B cell (primary cell): ENCODE results near the gene ADAMTS17. TPM values are rescaled to one million over a fixed set of nuclear protein-coding genes. Genes with fewer than 3 reads are reported as not detected.

Source experiments
- ATAC-seq: fragments of 200-7000 bp; cut with Tn5 transposase; one replicate; pipeline ENCODE4 v1.10.0; 2021; ENCODE audit warnings: low read depth, mild to moderate bottlenecking, moderate number of reproducible peaks, moderate library complexity
- CTCF ChIA-PET: fragments of 350-600 bp; sonication (Branson Sonifier 250); formaldehyde crosslinking; loops from one replicate; lab custom pipeline; 2021; ENCODE audit warnings: antibody characterized with exemption, inconsistent platforms; lab: Charles Lee
- POLR2A ChIA-PET: fragments of 350-600 bp; sonication (Branson Sonifier 250); formaldehyde crosslinking; loops from one replicate; lab custom pipeline; 2021; ENCODE audit warnings: antibody characterized with exemption; lab: Charles Lee
- DNase-seq: peaks from one replicate; pipeline ENCODE4 v3.0.0; 2013
- H2AFZ ChIP-seq: 2 replicates; pipeline ENCODE4 v1.6.1; 2012; ENCODE audit warnings: mild to moderate bottlenecking, low read depth, low read length; ENCODE audit not compliant: insufficient read depth, poor library complexity, severe bottlenecking
- H3K27ac ChIP-seq, 2 donors: 1 replicate in 1 of 2; 2 replicates in 1 of 2; pipeline ENCODE4 v1.5.1; 2012 to 2013; ENCODE audit warnings: low read length in 2 of 2, mild to moderate bottlenecking in 2 of 2, moderate library complexity in 1 of 2
- H3K27me3 ChIP-seq, 4 experiments: fragments of 200-600 bp in 1 of 4; sonication (generic) in 1 of 4; replicated peaks in 1 of 4; 1 replicate in 2 of 4; 2 replicates in 2 of 4; pipeline versions ENCODE4 v1.6.1 to v1.7.0; 2013 to 2016; ENCODE audit warnings: low read length in 3 of 4, mild to moderate bottlenecking in 2 of 4, mixed read lengths in 1 of 4, moderate library complexity in 1 of 4; ENCODE audit not compliant: insufficient read depth in 4 of 4, control insufficient read depth in 3 of 4; ENCODE audit errors: control extremely low read depth in 1 of 4
- H3K36me3 ChIP-seq, 2 experiments: replicated peaks in 1 of 2; 1 replicate in 1 of 2; 2 replicates in 1 of 2; pipeline versions ENCODE4 v1.6.1 to v1.7.1; 2013; ENCODE audit warnings: low read length in 1 of 2; ENCODE audit not compliant: insufficient read depth in 2 of 2, control insufficient read depth in 1 of 2; ENCODE audit errors: control extremely low read depth in 1 of 2, extremely low read depth in 1 of 2
- H3K4me1 ChIP-seq, 2 donors: fragments of 200-600 bp in 1 of 2; sonication (generic) in 1 of 2; 1 replicate in 1 of 2; 2 replicates in 1 of 2; pipeline versions ENCODE4 v1.5.1 to v1.6.1; 2013 to 2017; ENCODE audit warnings: low read length in 2 of 2; ENCODE audit not compliant: control insufficient read depth in 2 of 2, insufficient read depth in 2 of 2
- H3K4me2 ChIP-seq: replicated peaks from 2 replicates; pipeline ENCODE3; 2012; ENCODE audit warnings: mild to moderate bottlenecking, low read depth, low read length; ENCODE audit not compliant: poor library complexity, severe bottlenecking
- H3K4me3 ChIP-seq, 5 experiments: fragments of 200-600 bp in 1 of 5; sonication (generic) in 1 of 5; 1 replicate in 3 of 5; 2 replicates in 2 of 5; pipeline versions ENCODE4 v1.5.1 to v1.7.0; 2011 to 2016; ENCODE audit warnings: low read length in 4 of 5, mild to moderate bottlenecking in 4 of 5, low read depth in 2 of 5, control low read depth in 1 of 5, moderate library complexity in 1 of 5; ENCODE audit not compliant: insufficient read depth in 1 of 5; ENCODE audit errors: control extremely low read depth in 1 of 5, extremely low read depth in 1 of 5
- H3K79me2 ChIP-seq: fragments of 200-600 bp; sonication (generic); one replicate; pipeline ENCODE4 v1.6.0; 2016; ENCODE audit warnings: low read length; ENCODE audit not compliant: control insufficient read depth, insufficient read depth
- H3K9ac ChIP-seq: fragments of 200-600 bp; sonication (generic); 2 replicates; pipeline ENCODE4 v1.6.1; 2017; ENCODE audit warnings: mild to moderate bottlenecking, low read length, moderate library complexity
- H3K9me3 ChIP-seq, 3 donors: one replicate each; pipeline versions ENCODE4 v1.6.1 to v1.7.1; 2013; ENCODE audit warnings: low read length in 2 of 3; ENCODE audit not compliant: control insufficient read depth in 2 of 3, insufficient read depth in 1 of 3; ENCODE audit errors: control extremely low read depth in 1 of 3
- H4K20me1 ChIP-seq: 2 replicates; pipeline ENCODE4 v1.6.0; 2012; ENCODE audit warnings: mild to moderate bottlenecking, low read length; ENCODE audit not compliant: insufficient read depth, control insufficient read depth, poor library complexity, severe bottlenecking
- H3K27ac Mint-ChIP-seq: one replicate; pipeline ENCODE4 v1.8.0; 2021; ENCODE audit warnings: mixed read lengths
- H3K27me3 Mint-ChIP-seq: one replicate; pipeline ENCODE4 v1.8.0; 2021; ENCODE audit warnings: mixed read lengths
- H3K4me1 Mint-ChIP-seq: one replicate; pipeline ENCODE4 v1.8.0; 2021; ENCODE audit warnings: mixed read lengths
- H3K4me3 Mint-ChIP-seq: one replicate; pipeline ENCODE4 v1.8.0; 2021; ENCODE audit warnings: mixed read lengths
- H3K9me3 Mint-ChIP-seq: one replicate; pipeline ENCODE4 v1.8.0; 2022; ENCODE audit warnings: mixed read lengths; ENCODE audit not compliant: insufficient read depth
- EZH2 ChIP-seq: IDR thresholded peaks from 2 replicates; pipeline ENCODE4 v1.6.1; 2012; ENCODE audit warnings: borderline replicate concordance, low read depth, mild to moderate bottlenecking, moderate library complexity, low read length; ENCODE audit not compliant: insufficient read depth, poor library complexity, severe bottlenecking
- WGBS: methylation state at CpG from one replicate; pipeline ENCODE4 v1.1.5; 2013; ENCODE audit warnings: missing lambda C conversion rate; ENCODE audit not compliant: insufficient coverage; 5-methylcytosine and 5-hydroxymethylcytosine counted together
- intact Hi-C: fragments of 100-400 bp; cut with micrococcal nuclease; formaldehyde crosslinking; loops from one replicate; pipeline ENCODE4 v1.10.0; 2022
- polyA plus RNA-seq: library from polyadenylated mRNA; depleted of rRNA; stranded (reverse); fragments of >200 nt; gene quantifications from 2 replicates; pipeline ENCODE4 v1.2.3, GENCODE V29; 2012
- total RNA-seq, 2 donors: library from RNA; stranded (reverse); fragments of 120-200 nt in 1 of 2; gene quantifications; 1 replicate in 1 of 2; 2 replicates in 1 of 2; pipeline versions ENCODE4 v1.2.3 to v1.2.4, GENCODE V29; 2013 to 2022
- TF ChIP-seq, protein P1 (sequence below): fragments of 200-600 bp; IDR thresholded peaks from one replicate; pipeline ENCODE4 v1.8.0; 2022; ENCODE audit warnings: antibody characterized with exemption, mild to moderate bottlenecking

The ADAMTS17 gene
- total and polyA plus RNA-seq, 2 donors (not counting 1 experiment from before 2014, with no cell fraction given) = 0.10 TPM; not detected in 1

DNA sequence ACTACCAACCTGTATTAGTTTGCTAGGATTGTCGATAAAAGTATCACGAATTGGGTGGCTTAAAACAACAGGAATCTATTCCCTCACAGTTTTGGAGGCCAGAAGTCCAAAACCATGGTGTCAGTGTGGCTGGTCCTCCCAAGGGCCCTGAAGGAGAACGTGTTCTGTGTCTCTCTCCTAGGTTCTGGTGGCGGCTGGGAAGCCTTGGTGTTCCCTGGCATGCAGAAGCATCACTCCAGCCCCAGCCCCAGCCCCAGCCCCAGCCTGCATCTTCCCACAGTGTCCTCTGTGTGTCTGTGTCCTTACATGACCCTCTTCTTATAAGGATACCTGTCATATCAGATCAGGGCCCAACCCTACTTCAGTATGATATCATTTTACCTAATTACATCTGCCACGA, 336.1 kb downstream of the ADAMTS17 start:
- H3K9me3 Mint-ChIP-seq = no peaks in the 10 kb centered on the region
- Histone ChIP-seq H3K4me1 (no peaks in the 10 kb centered on the region), H2AFZ (no peak overlapping the region), H3K9ac (no peak overlapping the region), H3K27ac (no peak overlapping the region), H3K79me2 (no peaks in the 10 kb centered on the region), H3K36me3 (no peaks in the 10 kb centered on the region), H3K4me2 (no peak overlapping the region), H3K9me3 (peaks cover 0 to 8% (median 0%) of the 10 kb centered on the region in 3 donors), H4K20me1 (no peaks in the 10 kb centered on the region), H3K27me3 (no peaks in the 10 kb centered on the region), H3K4me3 (no peak overlapping the region)
- ChIA-PET POLR2A (no interaction called here), CTCF (no interaction called here)
- intact Hi-C loops = loop anchor here (10.0 kb wide), 1 partner anchor 821 kb away; no protein-coding TSS in a partner anchor
- H3K27ac Mint-ChIP-seq = no peak overlapping the region
- no peak for DNase-seq
- no peak overlapping the region for H3K4me3 Mint-ChIP-seq
- no peaks in the 10 kb centered on the region for H3K27me3 Mint-ChIP-seq
- ATAC-seq = no peak
- TF ChIP-seq, protein P1, sequence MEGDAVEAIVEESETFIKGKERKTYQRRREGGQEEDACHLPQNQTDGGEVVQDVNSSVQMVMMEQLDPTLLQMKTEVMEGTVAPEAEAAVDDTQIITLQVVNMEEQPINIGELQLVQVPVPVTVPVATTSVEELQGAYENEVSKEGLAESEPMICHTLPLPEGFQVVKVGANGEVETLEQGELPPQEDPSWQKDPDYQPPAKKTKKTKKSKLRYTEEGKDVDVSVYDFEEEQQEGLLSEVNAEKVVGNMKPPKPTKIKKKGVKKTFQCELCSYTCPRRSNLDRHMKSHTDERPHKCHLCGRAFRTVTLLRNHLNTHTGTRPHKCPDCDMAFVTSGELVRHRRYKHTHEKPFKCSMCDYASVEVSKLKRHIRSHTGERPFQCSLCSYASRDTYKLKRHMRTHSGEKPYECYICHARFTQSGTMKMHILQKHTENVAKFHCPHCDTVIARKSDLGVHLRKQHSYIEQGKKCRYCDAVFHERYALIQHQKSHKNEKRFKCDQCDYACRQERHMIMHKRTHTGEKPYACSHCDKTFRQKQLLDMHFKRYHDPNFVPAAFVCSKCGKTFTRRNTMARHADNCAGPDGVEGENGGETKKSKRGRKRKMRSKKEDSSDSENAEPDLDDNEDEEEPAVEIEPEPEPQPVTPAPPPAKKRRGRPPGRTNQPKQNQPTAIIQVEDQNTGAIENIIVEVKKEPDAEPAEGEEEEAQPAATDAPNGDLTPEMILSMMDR = no peak
- no peak for TF ChIP-seq EZH2
- H3K4me1 Mint-ChIP-seq = no peaks in the 10 kb centered on the region
- 77% methylated on average over 2 of the region's 5 CpGs for WGBS

DNA sequence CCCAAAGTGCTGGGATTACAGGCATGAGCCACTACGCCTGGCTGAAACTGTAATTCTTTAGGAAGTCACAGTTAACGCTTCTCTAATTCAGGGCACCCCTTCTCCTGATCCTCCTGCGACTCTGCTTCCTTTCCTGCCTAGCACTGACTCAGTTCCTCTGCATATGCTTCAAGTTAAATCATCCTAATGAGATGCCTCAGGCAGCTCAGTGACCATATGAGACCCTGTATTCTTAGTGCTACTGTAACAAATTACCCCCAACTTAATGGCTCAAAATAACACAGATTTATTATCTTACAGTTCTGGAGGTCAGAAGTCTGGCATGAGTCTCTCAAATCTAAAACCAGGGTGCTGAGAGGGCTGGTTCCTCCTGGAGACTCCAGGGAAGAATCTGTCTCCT, 336.8 kb downstream of the ADAMTS17 start:
- no peaks in the 10 kb centered on the region for H3K4me1 Mint-ChIP-seq
- no peaks in the 10 kb centered on the region for H3K27me3 ChIP-seq
- no peaks in the 10 kb centered on the region for H3K9me3 Mint-ChIP-seq
- H3K4me3 ChIP-seq = no peak overlapping the region
- 65% methylated on average over 3 of the region's 3 CpGs for WGBS
- H3K9me3 ChIP-seq = peaks cover 0 to 8% (median 0%) of the 10 kb centered on the region in 3 donors
- no peak for ATAC-seq
- H3K36me3 ChIP-seq = no peaks in the 10 kb centered on the region
- no peaks in the 10 kb centered on the region for H3K4me1 ChIP-seq
- no peak overlapping the region for H3K27ac Mint-ChIP-seq
- no peak for TF ChIP-seq EZH2
- TF ChIP-seq, protein P1 = no peak
- intact Hi-C loops = loop anchor here (10.0 kb wide), 1 partner anchor 820 kb away; no protein-coding TSS in a partner anchor
- H3K4me3 Mint-ChIP-seq = no peak overlapping the region
- no peak overlapping the region for H3K27ac ChIP-seq
- no peak overlapping the region for H3K9ac ChIP-seq
- no peak for DNase-seq
- H2AFZ ChIP-seq = no peak overlapping the region
- no peak overlapping the region for H3K4me2 ChIP-seq
- no peaks in the 10 kb centered on the region for H3K27me3 Mint-ChIP-seq
- POLR2A ChIA-PET = no interaction called here
- no peaks in the 10 kb centered on the region for H3K79me2 ChIP-seq
- CTCF ChIA-PET = no interaction called here
- no peaks in the 10 kb centered on the region for H4K20me1 ChIP-seq
